DOHH2 (cell line): ENCODE results near the gene EFCAB14.

Experiments used
- CTCF ChIP-seq: fragments of 200-600 bp; sonication (generic); IDR thresholded peaks from one replicate; pipeline ENCODE4 v1.5.1; 2014; ENCODE audit warnings: antibody characterized with exemption, mild to moderate bottlenecking, low read depth, low read length; ENCODE audit not compliant: poor library complexity, severe bottlenecking
- EZH2phosphoT487 ChIP-seq: fragments of 200-600 bp; sonication (generic); IDR thresholded peaks from 2 replicates; pipeline ENCODE4 v1.6.1; 2017; ENCODE audit warnings: borderline replicate concordance, mild to moderate bottlenecking, antibody characterized with exemption, low read length, moderate library complexity, mixed read lengths

GRCh38 chr1:46677339-46677738 is 41.6 kb downstream of the EFCAB14 start:
- TF ChIP-seq CTCF (no peak), EZH2phosphoT487 (no peak)
